ENCODE data around the gene SIRPG. TPM values are rescaled to one million over a fixed set of nuclear protein-coding genes. Genes with fewer than 3 reads are reported as not detected.

Gene SIRPG
- total and polyA plus RNA-seq, 2 of the 8 experiments (the other 6 are each of a cell fraction or from before 2014, with no cell fraction given) = 0.08 TPM; not detected in 1

GRCh38 chr20:1697592-1697991 lies 40.0 kb upstream of the SIRPG start:
- Histone ChIP-seq H3K79me1 (ENCODE audit: low read depth, low read length) (no peaks in the 10 kb centered on the region), H3K36me3 (ENCODE audit: control insufficient read depth in 2 of 4, insufficient read depth in 4 of 4, low read length in 3 of 4) (no peaks in the 10 kb centered on the region)
- no peak for FAIRE-seq

More at GRCh38 chr20:1697592-1697991, 40.0 kb upstream of the SIRPG start:
- H3K18ac ChIP-seq (ENCODE audit: extremely low read depth, low read length) = no peak overlapping the region
- 0 out of 7 replicates have a peak, but pooled peaks cover 0 to 4% (median 0%) of the 10 kb centered on the region in 4 experiments for H3K4me1 ChIP-seq (replicated peaks in 1 of 4; ENCODE audit: control insufficient read depth in 3 of 4, insufficient read depth in 4 of 4, low read length in 3 of 4)
- no peak for TF ChIP-seq TAF1 (IDR thresholded peaks at IDR 0.05; ENCODE audit: low read depth, low read length)
- no peak overlapping the region for H4K5ac ChIP-seq (ENCODE audit: insufficient read length, low read depth, low read length)
- no peak overlapping the region for H3K14ac ChIP-seq (ENCODE audit: insufficient read length)
- H2AFZ ChIP-seq (ENCODE audit: low read length) = no peak overlapping the region
- H3K56ac ChIP-seq (replicated peaks; ENCODE audit: insufficient read length, low read depth, low read length) = no peak overlapping the region
- no peak for DNase-seq (ENCODE audit: low read depth in 1 of 2, low spot score in 2 of 2)
- H3K79me2 ChIP-seq (ENCODE audit: control insufficient read depth in 1 of 2, insufficient read depth in 2 of 2, low read length in 2 of 2) = no peaks in the 10 kb centered on the region
- H3K4me2 ChIP-seq (ENCODE audit: insufficient read depth in 1 of 2, low read depth in 2 of 2, low read length in 2 of 2) = no peak overlapping the region
- no peak overlapping the region for H4K91ac ChIP-seq (replicated peaks; ENCODE audit: insufficient read length, low read length)
- H4K20me1 ChIP-seq (replicated peaks in 1 of 2; ENCODE audit: control insufficient read depth in 1 of 2, insufficient read depth in 2 of 2, low read length in 2 of 2) = no peaks in the 10 kb centered on the region
- H2BK12ac ChIP-seq (ENCODE audit: low read depth, low read length) = no peak overlapping the region
- no peak overlapping the region for H3K27ac ChIP-seq (ENCODE audit: low read depth, low read length)
- peaks cover 0 to 3% (median 1%) of the 10 kb centered on the region in 4 experiments; a peak in 3 of 7 replicates for H3K27me3 ChIP-seq (replicated peaks in 1 of 4; ENCODE audit: control insufficient read depth in 3 of 4, extremely low read depth in 1 of 4, insufficient read depth in 3 of 4, low read length in 3 of 4)
- no peak overlapping the region for H3K9ac ChIP-seq (replicated peaks in 1 of 4; ENCODE audit: extremely low read depth in 1 of 4, low read depth in 3 of 4, low read length in 3 of 4)
- H3K23ac ChIP-seq (ENCODE audit: insufficient read length) = no peak overlapping the region
- no peak overlapping the region for H2BK120ac ChIP-seq (replicated peaks; ENCODE audit: low read depth, low read length)
- WGBS, 2 experiments (ENCODE audit: extremely low coverage in 1 of 2, insufficient coverage in 1 of 2, insufficient read length in 1 of 2, insufficient replicate concordance in 2 of 2, low coverage in 1 of 2, low lambda C conversion rate in 2 of 2, missing lambda C conversion rate in 1 of 2) = 93% methylated on average over 2 of the region's 2 CpGs; no CpG with 5 or more reads in 1 of the 2 experiments
- H2BK20ac ChIP-seq (ENCODE audit: low read length) = no peak overlapping the region
- H3K4ac ChIP-seq (replicated peaks; ENCODE audit: insufficient read length, low read depth, low read length) = no peak overlapping the region
- H2AK5ac ChIP-seq (ENCODE audit: low read depth, low read length) = no peak overlapping the region
- no peak overlapping the region for H2BK15ac ChIP-seq (ENCODE audit: low read length)
- no peak overlapping the region for H2BK5ac ChIP-seq (ENCODE audit: low read depth, low read length)
- ChIA-PET CTCF (ENCODE audit: partially characterized antibody) (no interaction called here), POLR2A (ENCODE audit: partially characterized antibody) (no interaction called here)
- H3K4me3 ChIP-seq (ENCODE audit: extremely low read depth in 1 of 4, insufficient read depth in 2 of 4, low read depth in 3 of 4, low read length in 4 of 4) = no peak overlapping the region
- H3K23me2 ChIP-seq (ENCODE audit: low read depth, low read length) = no peaks in the 10 kb centered on the region
- no peaks in the 10 kb centered on the region for H3K9me3 ChIP-seq (ENCODE audit: insufficient read depth in 2 of 2, low read depth in 1 of 2, low read length in 1 of 2)
- H4K8ac ChIP-seq (ENCODE audit: extremely low read depth, insufficient read depth, low read length) = no peak overlapping the region
